Femur (tissue), 1 donor: ENCODE data around the gene KMT2A.
"Not testable (repeated sequence)": the region's sequence is repeated elsewhere in the genome, so short reads cannot be mapped to it uniquely, and the experiment has no call there.

Experiments
- DNase-seq: peaks from one replicate; pipeline ENCODE4 v3.0.0-alpha.2; 2017

The KMT2A gene

DNA sequence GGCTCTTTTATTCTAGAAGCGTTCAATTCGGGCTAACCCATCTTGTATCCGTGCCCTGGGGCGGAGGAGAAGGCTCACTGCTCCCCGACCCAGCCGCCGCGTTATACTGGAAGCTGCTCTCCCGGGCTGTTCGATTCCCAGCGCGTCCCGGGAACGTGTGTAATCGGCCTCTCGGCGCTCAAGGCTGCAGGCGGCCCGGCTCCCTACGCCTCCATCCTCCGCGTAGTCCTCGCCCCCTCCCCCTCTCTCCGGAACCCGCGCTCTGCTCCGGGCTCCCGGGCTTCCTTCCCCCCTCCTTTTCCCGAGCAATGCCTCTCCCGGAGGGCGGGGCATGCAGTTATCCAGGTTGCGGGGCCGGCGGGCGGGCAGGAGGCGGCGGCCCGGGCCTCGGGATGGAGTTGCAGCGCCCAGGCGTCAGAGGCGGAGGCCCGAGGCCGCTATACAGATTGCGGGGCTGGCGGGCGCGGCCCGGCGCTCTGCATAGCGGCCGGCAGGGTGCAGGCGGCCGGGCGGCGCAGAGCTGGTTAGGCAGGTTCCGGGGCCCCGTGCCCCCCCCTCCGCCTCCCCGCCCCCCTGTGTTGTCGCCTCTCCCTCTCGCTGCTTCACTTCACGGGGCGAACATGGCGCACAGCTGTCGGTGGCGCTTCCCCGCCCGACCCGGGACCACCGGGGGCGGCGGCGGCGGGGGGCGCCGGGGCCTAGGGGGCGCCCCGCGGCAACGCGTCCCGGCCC lies at the start of gene KMT2A:
Gene KMT2A (plus strand): TSS at position 600 of the 732 bp plus-strand sequence. CDS start 21 bp downstream, at position 621.
- DNase-seq = peak; percentile 98

- no peak for DNase-seq
These were observed 40.2 kb upstream of the KMT2A start for GRCh38 chr11:118396097-118396501.

- DNase-seq = no peak
These were observed 38.8 kb upstream of the KMT2A start for GRCh38 chr11:118397448-118397847.

DNA sequence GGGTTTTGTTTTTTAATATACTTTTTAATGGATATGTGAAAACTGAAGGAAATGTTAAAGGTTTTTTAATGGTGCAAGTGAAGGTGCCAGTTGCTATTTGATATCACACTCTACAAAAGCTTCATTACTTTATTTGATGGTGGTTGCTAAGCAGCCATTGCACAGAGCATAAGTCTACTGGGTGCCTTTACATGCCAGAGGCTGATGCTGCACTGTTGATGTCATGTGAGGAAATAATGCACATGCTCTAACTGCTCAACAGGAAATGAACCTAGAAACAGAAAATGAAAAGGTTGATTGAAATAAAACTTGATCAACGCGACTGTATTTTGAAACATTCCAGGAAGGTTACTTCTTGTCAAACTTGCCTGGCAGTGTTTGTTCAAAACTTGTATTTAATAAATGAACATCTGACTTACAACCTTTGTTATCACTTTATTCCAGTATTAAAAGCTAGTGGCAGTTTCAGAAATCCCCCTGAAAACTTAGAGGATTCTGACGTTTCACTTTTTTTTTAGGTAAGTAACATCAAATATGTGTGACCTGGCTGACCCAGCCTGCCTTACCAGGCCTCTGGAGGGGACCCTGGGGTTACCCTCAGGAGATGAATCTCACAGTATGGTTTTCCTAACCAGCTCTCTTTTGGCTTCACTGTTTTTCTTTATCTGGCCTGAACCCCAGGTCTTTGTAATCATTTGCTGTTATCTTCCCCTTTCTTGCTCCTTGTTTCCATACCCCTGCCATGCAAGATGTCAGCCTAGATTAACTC lies 37.3 kb upstream of the KMT2A start:
- DNase-seq = no peak

DNA sequence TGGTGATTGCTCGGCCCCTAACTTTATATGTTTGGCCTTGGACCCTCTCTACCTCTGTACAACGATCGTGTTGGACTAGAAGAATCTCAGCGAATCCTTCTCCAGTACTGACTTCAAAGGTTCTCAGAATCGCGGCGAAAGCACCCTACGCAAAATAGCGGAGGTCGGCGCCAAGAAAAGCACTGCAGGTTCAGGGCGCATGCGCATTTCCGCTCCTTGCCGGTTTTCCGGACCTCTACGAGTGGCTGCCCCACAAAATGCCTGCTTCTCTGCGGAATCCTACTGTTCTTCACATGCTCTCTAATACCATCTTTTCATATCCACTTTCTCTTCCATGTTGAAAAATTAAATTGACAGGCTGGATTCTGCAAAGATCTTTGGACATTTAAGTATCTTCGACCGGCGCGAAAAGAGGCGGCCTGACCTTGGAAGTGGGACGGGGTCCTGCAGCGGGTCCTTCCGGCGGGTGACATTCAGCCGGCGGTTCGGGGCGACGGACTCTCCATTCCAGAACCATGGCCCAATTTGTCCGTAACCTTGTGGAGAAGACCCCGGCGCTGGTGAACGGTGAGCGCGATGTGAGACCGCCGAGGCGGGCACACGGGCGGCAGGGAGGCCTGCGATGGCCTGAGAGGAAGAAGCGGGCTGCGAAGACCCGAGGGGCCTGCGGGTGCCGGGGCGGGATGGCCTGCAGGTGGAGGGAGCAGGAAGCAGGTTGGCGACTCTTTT lies 35.0 kb upstream of the KMT2A start, which contains the start of gene ATP5MG:
Gene ATP5MG (plus strand): TSS at position 456 of the 729 bp plus-strand sequence. CDS start 60 bp downstream, at position 516.
- DNase-seq = peak; percentile 93

DNA sequence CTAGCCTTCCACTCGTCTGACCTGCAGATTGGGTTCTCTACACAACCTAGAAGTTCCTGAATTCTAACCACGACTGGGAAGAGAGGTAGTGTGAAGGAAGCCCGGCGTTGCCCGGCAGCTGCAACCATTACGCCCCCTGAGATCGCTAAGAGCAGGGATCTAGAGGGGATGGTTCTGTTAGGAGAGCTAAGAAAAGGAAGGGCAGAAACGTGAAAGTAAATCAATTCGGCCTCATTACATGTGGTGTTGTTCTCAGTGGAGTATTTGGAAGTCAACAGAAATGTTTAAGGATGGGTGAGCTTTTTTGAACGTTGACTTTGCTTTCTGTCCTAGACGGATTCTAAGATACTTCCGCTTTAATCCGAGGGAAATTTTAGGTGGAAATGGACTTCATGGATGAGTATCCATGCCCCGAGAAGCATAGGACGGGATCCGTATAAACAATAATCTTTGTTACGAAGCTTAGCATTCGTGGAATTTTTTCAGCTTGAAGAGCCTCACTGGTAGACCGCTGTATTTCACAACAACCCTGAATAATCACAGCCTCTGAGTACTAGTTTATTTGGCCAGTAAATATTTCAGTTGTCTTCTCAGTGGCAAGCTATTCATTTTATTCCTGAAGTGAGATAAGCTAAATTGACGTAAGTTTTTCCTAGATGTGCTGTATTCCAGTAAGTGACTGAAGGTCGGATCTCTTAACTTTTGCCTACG lies 34.3 kb upstream of the KMT2A start:
- no peak for DNase-seq

DNA sequence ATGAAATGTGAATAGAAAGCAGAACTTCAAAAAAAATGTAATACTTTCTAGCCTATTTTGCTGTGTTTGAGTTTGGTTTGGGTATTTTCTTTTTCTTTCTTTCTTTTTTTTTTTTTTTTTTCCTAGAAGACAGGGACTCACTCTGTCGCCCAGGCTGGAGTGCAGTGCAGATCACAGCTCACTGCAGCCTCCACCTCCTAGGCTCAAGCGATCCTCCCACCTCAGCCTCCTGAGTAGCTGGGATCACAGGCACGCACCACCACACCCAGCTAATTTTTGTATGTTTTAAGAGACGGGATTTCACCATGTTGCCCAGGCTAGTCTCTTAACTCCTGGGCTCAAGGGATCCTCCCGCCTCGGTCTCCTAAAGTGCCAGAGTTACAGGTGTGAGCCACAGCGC lies 33.7 kb upstream of the KMT2A start:
- not testable (repeated sequence) for DNase-seq

- no peak for DNase-seq
These were observed 29.6 kb upstream of the KMT2A start for GRCh38 chr11:118406599-118407166.

- DNase-seq = no peak
These were observed 26.1 kb upstream of the KMT2A start for GRCh38 chr11:118410055-118410745.

DNA sequence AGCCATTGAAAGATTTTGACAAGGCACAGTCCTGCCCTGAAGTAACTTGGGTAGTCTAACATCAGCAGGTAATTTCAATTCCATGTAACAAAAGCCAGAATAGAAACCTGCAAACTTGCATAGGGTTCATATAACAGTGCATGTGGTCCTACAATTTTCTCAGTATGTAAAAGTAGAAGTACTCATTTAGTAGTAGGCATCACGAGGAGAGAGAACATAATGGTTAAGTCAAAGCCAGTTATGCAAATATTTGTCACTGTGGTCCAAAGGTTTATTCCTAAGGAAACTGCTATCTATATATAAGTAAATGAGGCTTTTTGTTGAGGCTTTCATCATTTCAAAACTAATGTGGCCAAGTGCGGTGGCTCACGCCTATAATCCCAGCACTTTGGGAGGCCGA lies 24.8 kb upstream of the KMT2A start:
- no peak for DNase-seq

DNA sequence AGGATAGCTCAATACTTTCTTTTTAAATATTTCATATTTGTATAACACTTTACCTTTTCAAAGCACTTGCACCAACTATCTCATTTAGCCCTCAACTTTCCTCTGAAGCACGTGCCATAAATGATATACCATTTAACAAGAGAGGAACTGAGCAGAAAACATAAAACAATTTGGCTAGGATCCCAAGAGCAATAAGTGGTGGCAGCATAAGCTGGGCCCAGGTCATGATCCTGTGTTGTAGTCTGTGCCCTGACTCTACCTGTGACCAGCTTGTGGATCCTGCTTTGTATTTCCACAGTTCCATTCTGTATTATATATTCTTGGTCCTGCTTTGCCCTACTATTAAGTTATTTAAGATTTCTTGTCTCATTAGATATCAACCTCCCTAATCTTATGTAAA lies 23.4 kb upstream of the KMT2A start:
- DNase-seq = no peak

DNA sequence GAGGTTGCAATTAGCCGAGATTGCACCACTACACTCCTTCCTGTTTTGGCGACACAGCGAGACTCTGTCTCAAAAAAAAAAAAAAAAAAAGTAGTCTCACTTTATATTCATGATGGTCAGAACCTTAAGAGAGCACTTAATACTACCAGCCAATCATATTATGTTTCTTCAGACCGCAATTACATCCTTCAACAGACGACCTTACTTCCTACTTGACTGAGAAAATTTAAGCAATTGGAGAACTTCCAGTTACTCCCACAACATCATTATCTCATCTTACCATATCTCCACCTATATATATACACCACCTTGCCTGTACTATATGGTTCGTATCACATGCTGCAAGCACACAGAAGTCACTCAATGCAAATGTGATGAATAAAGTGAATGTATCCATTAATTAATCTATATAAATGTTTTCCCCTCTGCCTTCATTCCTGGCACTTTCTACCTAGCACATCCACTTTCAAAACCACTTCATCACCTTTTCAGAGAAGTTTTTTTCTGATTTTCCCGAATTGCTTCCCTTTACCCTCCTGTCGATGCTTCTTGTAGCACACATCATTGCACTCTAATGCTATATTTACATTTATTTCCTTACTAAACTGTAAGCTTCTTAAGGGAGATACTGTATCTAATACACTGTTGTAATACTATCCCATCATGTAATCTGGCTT lies 21.1 kb upstream of the KMT2A start:
- no peak for DNase-seq

- DNase-seq = no peak
These were observed 20.6 kb upstream of the KMT2A start for GRCh38 chr11:118415739-118416068.

- not testable (repeated sequence) for DNase-seq
These were observed 19.4 kb upstream of the KMT2A start for GRCh38 chr11:118416900-118417299.

DNA sequence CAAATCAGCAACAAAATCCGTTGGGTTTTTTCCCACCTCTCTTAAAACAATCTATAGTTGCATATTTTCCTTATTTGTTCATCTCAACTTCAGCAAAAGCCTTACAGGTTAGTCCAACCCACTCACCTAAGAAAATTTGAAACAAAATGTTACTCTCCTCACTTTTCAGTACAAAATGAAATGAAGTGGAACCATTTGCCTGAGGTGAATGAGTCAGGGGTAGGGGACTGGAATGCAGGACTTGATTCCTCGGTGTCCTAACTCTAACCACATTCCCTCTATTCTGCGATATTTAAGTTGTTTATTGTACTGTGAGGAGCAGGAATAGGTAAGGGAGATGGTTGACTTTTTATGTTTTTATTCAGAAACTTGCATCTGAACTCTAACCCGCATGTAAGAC lies 18.5 kb upstream of the KMT2A start:
- DNase-seq = no peak

- no peak for DNase-seq
These were observed 17.5 kb upstream of the KMT2A start for GRCh38 chr11:118418766-118419165.

- DNase-seq = no peak
These were observed 8.6 kb upstream of the KMT2A start for GRCh38 chr11:118427707-118428106.

DNA sequence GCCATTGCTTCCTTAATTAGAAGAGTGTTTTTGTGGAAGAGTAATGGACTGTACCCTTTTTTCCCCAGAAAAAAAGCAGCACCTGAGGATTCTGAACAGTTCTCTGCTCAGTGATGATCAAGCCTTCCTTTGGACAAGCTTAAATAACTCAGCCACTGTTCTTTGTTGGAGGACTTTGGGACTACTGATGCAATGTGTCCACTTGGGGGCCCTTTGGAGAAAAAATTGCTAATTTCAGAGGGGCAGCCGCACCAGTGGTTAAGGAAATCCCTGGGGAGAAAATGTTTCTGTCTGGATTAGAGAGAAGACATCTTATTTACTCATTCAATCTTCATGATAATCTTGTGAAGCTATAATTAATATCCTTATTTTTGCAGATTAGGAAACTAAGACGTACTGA lies 5.3 kb upstream of the KMT2A start:
- no peak for DNase-seq

DNA sequence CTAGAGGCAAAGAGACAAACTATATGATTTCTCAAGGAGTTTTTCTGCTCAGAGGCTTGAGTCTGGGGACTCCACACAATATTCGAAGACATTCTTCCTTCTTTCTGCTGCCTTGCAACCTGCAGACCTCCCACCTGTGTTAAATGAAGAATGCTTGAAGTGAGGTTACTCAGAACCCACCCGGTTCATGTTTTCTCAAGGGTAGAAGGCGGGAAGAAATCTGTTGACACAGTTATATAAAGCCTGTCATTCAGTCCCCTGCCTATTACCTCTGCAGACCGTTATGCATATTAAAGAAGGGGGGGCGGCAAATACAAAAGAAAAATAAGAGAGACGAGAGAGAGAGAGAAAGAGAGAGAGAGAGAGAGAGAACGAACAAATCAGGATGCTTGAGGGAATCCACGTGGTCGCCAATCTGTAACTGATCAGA lies 2.2 kb upstream of the KMT2A start:
- no peak for DNase-seq

DNA sequence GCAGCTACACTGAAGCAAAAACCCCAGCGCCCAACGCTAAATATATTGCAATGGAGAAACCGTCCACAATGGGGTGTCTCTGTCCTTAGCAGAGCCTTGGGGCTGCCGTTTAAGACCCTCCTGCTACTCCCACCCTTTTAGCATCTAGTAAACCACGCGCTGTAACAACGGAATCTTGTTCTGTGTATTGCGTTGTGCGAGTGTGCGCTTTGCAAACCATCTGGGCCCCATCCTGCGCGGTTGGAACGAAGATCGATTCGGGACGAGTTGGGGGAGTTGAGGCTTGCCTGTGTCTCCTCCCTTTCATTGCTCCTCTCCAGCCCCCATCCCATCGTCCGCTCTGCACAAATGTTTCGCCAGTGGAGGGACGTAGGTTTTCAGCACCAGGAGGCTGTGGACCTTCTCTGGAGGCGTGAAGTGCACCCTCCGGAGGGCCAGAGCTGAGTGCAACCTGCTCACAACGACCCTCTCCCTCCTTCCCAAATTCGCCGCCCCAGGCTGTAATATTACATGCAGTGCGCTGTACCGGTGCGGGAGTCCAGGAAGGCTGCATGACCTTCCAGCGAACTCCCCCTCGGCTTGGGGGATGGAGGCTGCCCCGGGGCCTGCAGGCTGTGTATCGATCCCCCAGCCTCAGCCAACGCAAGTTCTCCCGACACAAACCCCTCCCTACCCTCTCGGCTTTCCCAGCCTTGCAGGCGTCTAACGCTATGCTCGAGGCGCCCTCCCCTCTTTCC lies 1.6 kb upstream of the KMT2A start:
- DNase-seq = peak; percentile 52
